ENCODE measurements around the gene CD300H.
A peak's percentile ranks its signal among the peaks of the same experiment; 100 is the strongest.

CD300H gene

DNA sequence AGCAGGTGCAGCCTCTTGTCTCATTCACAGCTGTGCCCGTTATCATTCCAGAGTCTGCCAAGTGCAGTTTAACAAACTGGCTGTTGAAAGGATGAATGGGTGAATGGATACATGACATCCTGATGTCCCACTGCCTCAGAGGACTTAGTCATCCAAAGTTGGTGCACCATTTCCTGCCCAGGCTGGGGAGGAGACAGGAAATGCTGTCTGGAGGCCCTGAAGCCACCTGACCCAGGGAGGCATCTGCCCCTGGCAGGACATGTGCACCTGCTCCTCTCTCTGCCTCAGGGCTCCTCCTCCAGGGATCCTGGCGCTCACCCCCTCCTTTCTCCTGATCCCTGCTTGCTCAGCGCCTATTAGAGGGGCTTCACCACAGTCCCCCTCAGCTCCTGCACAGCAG lies 19.6 kb downstream of the CD300H start:
- DNase-seq, result peak; percentile 45

- no peak for DNase-seq
These were observed 20.0 kb downstream of the CD300H start for GRCh38 chr17:74547264-74547663.

DNA sequence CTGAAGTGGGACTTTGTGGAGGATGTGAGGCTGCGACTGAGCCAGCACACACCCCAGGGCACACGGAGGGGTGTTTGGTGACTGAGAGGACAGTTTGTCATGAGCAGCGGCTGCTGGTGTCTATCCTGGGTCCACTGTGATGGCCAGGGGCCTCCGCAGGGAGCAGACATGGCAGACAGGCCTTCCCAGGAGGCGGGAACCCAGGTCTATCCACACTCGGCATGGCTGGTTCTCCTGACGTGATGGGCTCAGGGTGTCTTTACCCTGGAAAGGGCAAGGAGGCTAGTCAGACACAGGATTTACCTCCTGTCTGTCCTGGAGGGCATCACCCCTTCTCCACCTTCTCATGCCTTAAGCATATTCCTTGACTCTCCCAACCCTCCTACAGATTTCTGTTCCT lies 20.7 kb downstream of the CD300H start:
- DNase-seq, result no peak

DNA sequence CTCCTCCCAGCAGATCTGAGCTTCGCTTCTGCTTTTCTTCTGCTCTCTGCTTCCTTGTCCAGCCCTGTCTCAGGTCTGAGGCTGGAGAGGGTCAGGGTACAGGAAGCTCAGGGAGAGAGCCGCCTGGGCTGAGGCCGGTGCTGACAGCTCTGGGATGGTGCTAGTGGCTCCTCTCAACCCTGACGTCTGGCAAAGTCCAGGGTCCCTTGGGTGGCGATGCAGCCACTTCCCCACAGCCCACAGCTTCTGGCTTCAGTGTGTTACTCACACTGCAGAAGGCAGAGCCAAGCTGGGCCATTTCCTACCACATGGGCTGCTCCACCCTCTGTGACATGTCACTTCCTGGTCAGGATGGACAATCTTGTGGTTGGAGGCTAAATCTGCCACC lies 21.5 kb downstream of the CD300H start, which contains the start of gene CD300C:
CD300C (minus strand) TSS at position 273 of the 388 bp plus-strand sequence. CDS start 333 bp downstream, outside the sequence.
- DNase-seq, result no peak

DNA sequence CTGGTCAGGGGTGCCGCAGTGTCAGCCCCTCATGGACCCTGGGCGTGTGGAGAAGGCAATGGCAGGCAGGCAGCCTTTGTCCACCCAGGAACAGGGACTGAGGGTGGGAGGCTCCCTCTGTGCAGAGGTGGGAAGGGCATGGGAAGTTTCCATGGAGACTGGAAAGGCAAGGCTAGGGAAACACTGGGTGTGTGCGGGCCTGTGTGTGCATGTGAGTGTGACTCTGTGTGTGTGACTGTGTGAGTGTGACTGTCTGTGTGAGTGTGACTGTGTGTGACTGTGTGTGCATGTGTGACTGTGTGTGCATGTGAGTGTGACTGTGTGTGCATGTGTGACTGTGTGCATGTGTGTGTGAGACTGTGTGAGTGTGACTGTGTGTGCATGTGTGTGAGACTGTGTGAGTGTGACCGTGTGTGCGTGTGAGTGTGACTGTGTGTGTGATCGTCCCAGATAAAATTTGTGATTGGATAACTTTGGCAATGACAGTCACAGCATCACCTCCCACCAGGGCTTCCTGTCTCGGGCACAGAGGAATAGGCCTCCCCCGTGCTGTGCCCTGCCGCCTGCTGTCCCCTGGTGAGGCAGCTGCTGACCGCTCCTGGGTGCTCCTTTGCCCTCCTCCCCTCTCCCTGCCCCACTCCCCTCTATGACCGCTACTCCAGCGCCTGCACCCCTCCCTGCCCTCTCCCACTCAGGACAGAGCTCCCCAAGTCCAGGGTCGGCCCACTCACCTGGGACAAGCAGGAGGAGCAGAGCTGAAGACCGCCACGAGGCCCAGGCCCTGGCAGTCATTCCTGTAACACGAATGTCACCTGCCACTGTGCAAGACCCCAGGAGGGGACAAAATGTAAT lies 22.1 kb downstream of the CD300H start:
- no peak for DNase-seq

DNA sequence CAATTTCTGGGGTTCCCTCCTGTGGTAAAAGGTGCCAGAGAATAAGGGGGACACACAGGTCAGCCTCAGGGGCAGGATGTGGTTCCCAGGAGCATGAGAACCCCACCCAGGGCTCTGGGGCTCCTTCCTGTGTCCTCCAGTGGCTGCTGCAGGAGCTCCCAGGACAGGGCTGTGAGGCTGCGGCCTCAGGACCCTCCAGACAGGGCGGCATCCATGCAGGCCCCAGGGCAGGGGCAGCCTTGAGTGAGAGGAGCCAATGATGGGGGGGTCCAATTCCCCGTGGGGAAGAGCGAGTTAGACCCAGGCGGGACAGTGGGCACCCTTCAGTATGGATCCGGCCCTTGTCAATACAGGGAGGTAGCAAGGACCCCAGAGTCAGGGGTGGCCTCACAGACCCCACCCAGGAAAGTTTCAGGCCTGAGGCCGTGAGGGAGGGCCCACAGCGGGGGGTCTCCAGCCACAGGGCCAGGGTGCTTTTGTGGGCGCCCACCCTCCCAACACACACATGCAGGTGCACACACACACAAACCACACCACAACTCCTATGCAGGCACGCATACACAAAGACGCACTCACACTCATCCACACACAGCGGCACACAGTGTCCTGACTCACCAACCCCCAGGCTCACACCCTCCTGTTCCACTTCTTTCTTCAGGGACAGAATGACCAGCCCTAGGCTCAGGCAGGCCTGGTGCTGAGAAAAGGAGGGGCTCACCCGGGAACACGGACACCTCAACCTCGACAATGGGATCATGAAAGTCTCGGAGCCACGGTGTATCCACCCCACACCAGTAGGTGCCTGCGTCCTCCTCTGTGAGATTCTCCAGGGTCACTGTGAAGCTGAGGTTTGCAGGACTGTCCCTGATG lies 23.2 kb downstream of the CD300H start:
- DNase-seq, result no peak

- DNase-seq, result no peak
These were observed 23.9 kb downstream of the CD300H start for GRCh38 chr17:74543406-74543805.

- no peak for DNase-seq
These were observed 24.5 kb downstream of the CD300H start for GRCh38 chr17:74542727-74543383.

DNA sequence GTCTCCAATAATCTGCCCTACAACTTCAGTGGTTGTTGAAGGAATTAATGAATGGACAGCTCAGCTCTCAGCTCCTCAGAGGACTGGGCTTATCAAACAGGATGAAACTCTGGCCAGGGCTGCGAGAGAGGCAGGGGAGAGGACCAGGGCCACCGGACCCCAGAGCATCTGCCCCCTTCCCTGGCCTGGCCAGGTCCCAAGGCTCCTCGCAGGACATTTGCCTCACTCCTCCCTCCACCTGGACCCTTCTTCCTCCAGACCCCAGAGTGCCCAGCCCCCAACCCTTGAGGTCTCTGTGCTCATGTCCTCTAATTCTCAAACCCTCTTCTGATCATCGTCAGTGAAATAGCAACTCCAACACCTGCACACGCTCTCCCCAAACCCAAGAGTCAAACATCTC lies 25.1 kb downstream of the CD300H start:
- no peak for DNase-seq

- no peak for DNase-seq
These were observed 25.9 kb downstream of the CD300H start for GRCh38 chr17:74541176-74542111.

DNA sequence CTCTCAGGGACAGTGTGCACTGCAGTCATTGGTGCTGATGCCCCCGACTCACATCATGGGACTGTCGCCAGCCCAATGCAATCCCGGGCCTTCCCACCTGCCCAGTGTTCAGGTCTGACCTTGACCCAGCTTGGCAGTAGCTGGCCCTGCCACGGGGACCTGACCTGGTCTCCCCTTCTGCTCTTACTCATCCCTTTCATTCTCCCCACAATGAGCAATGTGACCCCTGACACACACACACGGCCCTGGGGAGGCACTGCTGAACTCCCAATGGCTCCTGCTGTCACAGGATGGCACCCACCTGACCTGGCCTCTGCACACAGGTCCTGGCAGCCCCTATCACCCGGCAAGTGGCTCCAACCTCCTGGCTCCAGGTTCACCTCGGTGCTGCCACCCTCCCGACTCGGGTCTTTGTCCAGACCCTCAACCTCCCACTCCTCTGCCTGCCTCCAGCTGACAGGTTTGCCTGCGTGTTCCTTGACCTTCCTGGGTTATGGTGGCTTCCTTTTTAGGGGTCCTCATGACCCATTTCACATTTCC lies 28.0 kb downstream of the CD300H start:
- no peak for DNase-seq

GRCh38 chr17:74536890-74537289 lies 30.4 kb downstream of the CD300H start:
- DNase-seq, result no peak

DNA sequence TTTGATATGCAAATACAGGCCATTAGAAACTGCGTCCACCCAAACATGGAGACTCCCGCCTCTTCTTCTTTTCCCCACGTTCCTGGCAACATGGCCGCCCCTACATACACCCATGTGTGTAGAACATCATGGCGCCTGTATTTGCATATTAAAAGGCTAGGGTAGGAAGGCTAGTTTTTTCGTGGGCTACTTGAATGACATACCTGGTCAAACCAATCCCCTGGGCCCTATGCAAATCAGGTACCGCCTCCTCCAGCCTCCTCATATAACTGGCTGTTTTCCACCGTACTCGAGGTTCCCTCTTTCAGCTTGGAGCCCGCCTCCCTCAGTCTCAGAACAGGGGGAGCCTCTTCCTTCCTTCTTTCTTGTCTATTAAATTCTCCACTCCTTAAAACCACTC lies 35.2 kb downstream of the CD300H start:
- DNase-seq, result no peak

DNA sequence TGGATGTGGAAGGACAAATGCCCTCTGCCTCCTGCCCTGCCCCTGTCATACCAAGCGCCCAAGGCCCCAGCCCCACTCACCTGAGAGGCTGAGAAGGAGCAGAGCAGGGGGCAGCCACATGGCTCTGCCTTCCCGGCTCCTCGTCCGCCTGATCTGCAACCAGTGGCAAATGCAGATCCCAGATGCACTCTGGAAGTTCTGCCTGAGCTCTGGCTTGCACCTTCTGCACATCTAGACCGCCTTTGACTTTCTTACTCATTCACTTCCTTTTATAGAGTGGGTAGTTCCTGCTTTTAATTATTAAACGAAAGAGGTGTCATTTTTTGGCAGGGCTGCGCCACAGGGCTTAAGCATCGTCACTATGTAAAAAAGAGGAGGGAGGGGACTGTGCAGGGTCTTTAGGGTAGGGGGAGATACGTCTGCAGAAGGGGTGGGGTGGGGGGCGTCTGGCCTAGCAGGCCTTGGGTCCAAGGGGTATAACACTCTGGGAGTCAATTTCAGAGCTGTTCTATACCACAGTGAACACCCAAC lies 36.0 kb downstream of the CD300H start, which contains the start of gene CD300LB:
CD300LB (minus strand) TSS at position 245 of the 531 bp plus-strand sequence; CDS start at position 120, 125 bp downstream.
- no peak for DNase-seq

GRCh38 chr17:74530831-74531150 lies 36.5 kb downstream of the CD300H start:
- no peak for DNase-seq

- DNase-seq, result no peak
These were observed 38.1 kb downstream of the CD300H start for GRCh38 chr17:74529243-74529642.

- no peak for DNase-seq
These were observed 38.7 kb downstream of the CD300H start for GRCh38 chr17:74528491-74529199.

DNA sequence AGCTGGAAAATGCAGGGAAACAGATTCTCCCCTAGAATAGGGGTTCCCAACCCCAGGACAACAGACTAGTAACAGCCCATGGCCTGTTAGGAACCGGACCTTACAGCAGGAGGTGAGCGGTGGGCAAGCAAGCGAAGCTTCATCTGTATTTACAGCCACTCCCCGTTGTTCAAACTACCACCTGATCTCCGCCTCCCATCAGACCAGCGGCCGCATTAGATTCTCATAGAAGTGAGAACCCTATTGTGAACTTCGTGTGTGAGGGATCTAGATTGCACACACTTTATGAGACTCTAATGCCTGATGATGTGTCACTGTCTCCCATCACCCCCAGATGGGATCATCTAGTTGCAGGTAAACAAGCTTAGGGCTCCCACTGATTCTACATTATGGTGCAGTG lies 39.6 kb downstream of the CD300H start:
- DNase-seq, result no peak

DNA sequence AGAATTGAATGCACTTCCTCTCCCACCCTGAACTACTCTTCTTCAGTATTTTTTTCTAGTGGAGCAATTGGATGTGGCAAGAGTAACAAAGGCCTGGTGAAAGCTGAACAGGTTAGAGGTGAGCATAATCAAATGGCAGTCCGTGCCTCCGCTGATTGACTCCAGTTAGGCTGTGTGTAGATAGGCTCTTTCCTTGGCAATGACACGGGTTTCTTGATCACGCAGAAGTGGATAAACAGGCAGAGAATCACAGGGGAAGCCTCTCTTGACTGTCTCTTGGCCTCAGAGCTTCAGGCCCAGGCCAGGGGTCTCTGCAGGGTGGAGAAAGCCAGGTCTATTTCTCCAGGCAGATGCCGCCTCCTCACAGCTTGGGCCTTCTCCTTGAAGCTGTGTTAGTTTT lies 40.2 kb downstream of the CD300H start:
- DNase-seq, result no peak

DNA sequence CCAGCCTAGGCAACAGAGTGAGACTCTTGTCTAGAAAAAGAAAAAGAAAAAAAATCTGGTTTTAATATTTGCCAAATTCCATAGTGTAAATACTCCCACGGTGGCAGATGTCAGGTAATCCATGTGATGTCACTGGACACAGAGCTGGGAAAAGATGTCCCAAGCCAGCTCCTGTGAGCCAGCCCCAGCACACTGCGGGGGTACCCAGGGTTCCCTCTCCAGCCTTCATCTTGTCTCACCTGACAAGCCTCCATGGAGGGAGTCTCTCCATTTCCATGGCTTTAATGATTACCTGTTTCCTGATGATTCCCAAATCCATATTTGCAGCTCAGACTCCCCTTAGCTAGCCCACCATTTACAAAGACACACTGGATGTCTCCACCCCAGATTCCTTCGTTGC lies 40.6 kb downstream of the CD300H start:
- no peak for DNase-seq

GRCh38 chr17:74525781-74526288 lies 41.5 kb downstream of the CD300H start:
- DNase-seq, result no peak
